NCI-H345 (cell line): Measurements from ENCODE around the gene CXCR1.
"Not testable (repeated sequence)": the region's sequence is repeated elsewhere in the genome, so short reads cannot be mapped to it uniquely, and the experiment has no call there.

ENCODE experiments used
- DNase-seq: peaks from one replicate; lab custom pipeline; 2025; lab: John Stamatoyannopoulos, UW

The CXCR1 gene

GRCh38 chr2:218166791-218167190 lies at the start of gene CXCR1:
Gene CXCR1, minus strand, starts transcription at chr2:218166962. Its CDS starts 1,751 bp downstream, at chr2:218165211.
- no peak for DNase-seq

DNA sequence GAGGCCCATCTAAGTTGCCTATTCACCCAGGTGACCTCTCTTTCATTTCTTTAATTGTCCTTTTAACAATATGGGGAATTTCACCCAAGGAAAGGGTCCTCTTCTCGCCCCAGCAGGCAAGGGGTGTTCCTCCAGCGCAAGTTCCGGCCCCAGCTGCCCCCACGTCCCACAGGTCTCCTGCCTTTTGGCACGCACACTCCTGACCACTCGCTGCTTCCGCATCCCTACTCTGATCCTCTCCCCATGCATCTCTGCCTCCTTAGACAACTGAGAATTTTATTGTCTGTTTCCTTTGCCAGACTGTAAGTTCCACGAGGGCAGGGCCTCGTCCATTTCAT lies 49.5 kb upstream of the CXCR1 start:
- no peak for DNase-seq

DNA sequence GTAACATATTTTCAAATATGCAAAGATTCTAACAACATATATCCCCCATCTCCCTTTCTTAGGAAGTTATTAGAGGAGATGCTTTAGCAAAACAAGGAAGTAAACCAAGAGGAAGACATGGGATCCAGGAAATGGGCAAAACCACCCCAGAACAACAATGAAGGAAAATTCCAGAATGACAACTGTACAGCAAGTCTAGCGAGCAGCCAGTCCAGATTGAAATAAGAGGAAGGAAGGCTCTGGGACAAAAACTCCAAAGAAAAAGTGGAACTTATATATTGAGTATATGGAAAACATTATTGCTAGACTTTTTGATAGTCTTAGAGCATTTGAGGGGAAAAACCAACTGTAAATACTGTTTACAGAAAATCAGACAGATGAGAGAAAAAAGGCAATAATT lies 47.4 kb upstream of the CXCR1 start:
- no peak for DNase-seq

DNA sequence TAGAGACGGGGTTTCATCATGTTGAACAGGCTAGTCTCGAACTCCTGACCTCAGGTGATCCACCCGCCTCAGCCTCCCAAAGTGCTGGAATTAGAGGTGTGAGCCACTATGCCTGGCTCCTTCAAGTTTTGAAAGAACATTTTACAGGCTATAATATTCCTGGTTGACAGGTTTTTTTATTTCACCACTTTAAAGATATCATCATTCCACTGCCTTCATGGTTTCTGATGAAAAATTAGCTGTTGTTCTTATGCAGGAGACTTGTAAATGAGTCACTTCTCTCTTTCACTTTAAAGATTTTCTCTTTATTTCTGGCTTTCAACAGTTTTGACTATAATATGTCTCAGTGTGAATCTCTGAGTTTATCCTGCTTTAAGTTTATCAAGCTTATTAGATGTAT lies 42.3 kb upstream of the CXCR1 start:
- DNase-seq: no peak

DNA sequence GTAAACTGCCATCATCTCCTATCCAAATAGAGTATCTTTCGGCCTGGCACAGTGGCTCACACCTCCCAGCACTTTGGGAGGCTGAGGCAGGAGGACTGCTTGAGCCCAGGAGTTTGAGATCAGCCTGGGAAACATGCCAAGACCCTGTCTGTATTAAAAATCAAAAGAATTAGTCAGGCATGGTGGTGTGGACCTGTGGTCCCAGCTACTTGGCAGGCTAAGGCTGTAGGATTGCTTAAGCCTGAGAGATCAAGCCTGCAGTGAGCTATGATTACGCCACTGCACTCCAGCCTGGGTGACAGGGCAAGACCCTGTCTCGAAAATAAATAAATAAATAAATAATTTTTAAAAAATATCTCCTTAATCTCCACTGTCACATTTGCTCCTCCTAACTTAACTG lies 35.5 kb upstream of the CXCR1 start:
- DNase-seq: no peak

GRCh38 chr2:218196974-218197373 lies 30.2 kb upstream of the CXCR1 start:
- no peak for DNase-seq

DNA sequence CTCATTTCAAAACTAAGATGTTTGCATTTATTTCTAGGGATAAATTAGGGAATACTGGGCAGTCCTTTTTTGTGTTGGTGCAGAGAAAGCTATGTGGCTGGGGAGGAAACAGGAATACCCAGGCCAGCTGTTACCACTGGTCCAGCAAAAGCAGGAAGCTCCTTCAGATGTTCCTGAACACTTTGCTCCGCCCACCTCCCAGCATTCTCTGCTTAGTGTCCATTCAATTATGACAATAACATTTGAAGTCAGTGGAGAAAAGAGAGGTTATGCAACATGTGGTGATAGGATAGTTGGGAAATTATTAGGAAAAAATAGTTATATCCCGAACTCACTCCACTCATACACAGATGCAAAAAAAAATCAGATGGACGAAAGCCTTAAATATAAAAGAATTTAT lies 28.1 kb upstream of the CXCR1 start:
- DNase-seq: no peak

GRCh38 chr2:218193701-218194100 lies 26.9 kb upstream of the CXCR1 start:
- no peak for DNase-seq

DNA sequence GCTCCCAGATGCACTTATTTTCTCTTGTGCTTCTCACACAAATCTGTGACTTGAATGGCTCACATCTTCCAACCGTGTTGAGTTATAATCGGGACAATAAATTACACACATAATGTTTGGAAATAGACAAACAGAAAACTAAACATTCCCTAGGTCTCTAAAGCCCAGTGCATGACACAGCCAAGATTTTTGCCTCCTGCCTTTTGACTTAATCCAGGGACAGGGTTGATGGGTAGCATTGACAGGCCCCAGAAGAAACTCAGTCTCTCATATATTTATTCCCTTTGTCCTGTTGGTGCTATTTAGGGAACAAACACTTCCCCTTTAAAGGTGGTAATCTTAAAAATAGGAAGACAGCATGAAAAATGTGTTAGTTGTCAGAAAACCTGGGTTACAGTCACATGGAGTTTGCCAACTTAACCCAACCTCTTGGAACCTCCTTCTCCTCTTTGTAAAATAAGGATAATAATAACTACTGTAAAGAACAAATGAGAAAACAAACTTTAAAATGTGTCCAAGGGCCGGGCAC lies 26.2 kb upstream of the CXCR1 start:
- no peak for DNase-seq

GRCh38 chr2:218188528-218188927 lies 21.8 kb upstream of the CXCR1 start:
- no peak for DNase-seq

DNA sequence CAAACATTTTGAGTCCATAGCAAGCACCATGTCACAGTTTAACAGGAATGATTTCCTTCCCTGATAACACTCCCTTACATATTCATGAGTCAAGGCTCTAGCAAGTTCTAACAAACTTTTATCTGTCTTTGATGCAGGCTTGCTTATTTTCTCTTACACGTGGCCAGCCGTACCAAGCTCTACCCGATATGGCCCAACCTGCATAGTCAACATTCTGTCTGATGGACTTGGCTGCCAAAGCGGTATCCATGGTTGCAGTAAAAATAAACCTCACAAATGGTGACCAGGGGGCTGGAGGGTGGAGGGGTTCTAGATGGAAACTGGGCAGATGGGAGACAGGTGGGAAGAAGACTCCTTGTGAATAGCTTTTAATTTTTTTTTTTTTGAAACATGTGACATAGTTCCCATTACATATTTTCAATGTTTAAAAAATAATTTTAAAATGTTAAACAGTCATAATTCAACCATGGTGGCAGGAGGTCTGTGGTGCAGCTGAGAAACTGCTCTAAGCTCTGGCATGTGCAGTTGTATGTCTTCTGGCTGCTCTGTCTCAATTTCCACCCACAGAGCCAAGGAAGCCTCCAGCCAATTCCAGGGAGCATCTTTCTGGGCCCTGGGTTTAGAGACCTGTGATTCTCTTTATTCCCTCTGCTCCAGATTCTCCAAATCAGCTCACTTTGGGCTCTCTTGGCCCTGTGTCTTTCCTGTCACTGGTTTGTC lies 20.7 kb upstream of the CXCR1 start:
- no peak for DNase-seq

DNA sequence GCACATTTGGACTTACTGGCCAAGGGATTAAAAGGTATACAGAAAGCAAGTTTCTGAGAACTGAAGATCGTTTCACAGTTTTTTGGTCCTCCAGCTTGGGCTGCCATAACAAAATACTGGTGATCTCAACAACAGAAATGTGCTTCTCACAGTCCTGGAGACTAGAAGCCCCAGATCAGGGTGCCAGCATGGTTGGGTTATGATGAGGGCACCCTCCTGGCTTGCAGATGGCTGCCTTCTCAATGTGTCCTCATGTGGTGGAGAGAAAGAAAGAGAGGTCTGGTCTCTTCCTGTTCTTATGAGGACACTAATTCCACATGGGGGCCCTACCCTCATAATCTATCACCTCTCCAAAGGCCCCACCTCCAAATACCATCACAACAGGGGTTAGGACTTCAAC lies 20.1 kb upstream of the CXCR1 start:
- DNase-seq: no peak

GRCh38 chr2:218186355-218186766 lies 19.6 kb upstream of the CXCR1 start:
- peak; percentile 55 for DNase-seq

DNA sequence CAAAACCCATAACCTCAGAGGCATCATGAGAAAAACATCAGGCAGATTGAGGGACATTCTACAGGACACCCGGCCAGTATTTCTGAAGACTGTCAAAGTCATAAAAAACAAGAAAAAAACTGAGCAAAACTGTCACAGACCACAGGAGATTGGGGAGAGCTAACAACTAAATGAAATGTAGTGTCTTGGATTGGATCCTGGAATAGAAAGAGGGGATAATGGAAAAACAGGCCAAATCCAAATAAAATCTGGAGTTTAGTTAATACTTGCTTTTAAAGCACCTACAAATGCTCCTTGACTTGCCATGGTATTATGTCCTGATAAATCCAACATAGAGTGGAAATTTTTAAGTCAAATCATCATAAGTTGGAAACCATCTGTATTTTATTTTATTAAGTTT lies 17.6 kb upstream of the CXCR1 start:
- no peak for DNase-seq

DNA sequence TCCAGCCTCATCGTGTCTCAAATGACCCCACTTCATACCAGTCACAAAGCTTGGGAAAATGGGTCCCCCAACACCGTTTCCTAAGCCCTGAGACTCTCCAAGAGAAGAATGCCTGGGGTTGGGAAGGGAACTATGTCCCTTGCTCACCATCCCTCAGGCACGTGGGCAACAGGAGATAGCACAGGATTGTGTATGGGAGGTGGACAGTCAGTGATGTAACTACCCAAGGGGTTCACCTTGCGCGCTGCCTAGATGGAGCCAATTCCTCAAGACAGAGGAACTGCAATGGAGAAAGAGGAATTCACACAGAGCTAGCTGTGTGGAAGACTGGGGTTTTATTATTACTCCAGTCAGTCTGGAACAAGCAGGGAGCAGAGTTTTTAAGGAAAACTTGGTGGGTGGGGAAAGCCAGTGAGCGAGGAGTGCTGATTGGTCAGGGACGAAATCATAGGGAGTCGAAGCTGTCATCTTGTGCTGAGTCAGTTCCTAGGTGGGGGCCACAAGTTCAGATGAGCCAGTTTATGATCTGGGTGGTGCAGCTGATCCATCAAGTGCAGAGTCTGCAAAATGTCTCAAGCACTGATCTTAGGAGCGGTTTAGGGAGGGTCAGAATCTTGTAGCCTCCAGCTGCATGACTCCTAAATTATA lies 13.8 kb upstream of the CXCR1 start:
- no peak for DNase-seq

DNA sequence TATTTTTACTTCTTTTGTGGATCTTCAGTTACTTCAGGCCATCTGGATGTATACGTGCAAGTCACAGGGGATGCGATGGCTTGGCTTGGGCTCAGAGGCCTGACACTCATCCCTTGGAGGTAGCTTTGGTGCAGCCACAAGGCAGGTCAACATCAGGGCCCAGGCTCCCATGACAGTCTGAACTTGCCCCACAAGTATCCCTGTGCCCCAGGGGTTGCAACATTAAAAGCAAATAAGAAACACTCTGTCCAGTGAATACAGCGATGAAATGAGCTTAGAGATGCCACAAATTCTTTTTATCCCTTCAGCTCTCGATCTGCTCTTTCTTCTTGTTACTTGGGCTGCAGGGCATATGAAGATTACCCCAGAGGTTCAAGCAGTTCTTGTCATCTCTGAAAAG lies 13.0 kb upstream of the CXCR1 start:
- DNase-seq: no peak

DNA sequence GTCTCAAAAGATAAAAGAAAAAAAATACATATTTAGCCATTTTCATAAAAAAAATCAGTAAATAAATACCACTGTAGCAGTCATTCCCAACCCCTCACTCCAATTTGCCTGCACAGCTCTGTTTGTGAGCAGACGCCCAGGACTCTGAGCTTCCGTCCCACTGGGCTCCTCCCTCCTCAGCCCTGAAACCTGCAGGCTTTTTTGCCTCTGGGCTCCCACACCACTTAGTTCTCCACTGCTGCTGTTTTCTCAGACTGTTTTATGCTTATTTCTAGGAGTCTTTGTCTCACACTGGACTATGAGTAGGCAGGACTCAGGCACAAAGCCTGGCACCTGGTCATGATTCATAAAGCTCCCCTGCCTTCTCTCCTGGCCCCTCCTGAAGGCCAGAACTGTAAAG lies 6.1 kb upstream of the CXCR1 start:
- no peak for DNase-seq

DNA sequence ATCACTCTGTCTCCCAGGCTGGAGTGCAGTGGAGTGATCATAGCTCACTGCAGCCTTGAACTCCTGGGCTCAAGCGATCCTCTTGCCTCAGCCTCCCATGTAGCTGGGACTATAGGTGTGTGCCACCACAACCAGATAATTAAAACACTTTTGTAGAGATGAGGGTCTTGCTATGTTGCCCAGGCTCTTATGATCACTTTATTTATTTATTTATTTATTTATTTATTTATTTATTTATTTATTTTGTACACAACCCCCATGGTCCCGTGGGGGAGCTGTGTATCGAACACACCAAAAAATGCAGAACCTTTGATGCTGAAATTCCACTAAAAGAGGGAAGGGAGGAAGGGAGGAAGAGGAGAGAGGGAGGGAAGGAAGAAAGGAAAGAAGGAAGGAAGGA lies 5.0 kb upstream of the CXCR1 start:
- DNase-seq: not testable (repeated sequence)

GRCh38 chr2:218169757-218170546 lies 3.2 kb upstream of the CXCR1 start:
- no peak for DNase-seq

DNA sequence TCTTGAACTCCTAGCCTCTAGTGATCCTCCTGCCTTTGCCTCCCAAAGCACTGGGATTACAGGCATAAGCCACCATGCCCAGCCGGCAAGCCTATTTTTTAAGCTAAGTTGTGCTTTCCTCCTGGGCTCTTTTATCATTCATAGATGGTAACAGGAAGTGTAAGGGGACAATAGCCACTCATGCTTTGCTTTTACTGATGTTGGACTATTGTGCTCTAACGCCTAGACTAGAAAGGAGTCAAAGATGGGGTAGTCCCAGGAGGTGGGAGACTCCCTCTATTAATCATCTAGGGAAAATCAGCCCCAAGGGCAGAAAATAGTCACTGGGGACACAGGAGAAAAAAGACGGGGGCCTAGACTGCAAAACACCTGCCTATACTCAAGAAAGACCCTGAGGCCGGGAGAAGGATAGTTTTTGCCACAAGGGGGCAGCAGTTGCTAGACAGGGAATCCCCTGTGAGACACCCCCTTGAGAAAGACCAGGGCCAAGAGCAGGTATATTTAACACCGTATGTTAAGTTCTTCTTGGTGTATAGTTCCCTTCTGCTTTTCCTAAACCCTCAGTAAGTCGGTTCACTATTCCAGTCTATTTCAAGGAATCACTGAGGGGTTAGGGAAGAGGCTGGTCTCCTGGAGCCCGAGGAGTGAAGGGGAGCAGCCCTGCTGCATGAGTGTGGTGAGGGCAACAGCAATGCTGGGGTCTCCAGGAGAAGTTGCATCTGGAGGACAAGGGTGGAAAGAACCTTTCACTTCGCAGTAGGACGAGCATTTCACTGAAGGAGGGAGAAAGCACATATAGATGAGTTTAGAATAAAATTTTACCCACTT lies 2.1 kb upstream of the CXCR1 start:
- peak; percentile 45 for DNase-seq

DNA sequence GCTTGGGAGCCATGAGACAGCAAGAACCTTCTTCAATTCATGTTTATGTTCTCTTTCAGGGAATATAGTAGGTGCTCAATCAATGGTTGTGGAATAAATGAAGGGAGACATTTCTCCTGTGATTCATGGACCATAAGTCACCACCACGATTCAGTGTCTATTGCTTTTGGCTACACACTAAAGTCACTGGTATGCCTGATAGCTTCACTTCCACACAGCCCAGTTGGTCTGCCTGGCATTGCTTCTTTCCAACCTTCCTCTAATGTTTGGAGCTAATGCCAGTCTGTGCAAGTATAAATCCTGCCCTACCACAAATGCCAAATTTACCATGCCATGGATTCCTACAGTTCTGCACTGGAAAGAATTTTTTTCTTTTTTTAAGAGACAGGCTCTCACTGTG lies 1.3 kb upstream of the CXCR1 start:
- DNase-seq: no peak

DNA sequence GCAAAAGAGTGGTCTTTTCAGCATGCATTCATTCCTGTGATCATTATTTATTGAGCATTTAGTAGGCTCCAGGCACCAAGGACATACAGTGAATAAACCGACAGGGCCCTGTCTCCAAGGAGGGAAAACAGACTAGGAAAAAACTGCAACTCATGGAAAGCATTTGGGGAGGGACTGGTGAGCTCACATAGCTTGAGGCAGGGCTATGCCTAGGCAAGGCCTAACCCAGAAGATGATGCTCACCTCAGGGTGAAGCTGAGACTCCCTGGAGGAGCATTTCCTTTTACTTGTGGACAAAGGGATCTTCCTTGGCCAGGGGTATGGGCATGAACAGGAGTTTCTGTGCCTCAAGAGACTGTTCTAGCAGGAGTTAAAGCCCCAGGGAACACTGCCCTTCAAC lies 3.9 kb downstream of the CXCR1 start:
- no peak for DNase-seq
